Prostate gland (tissue), 2 donors: Measurements from ENCODE around the gene C1QTNF4. TPM values are rescaled to one million over a fixed set of nuclear protein-coding genes. Genes with fewer than 3 reads are reported as not detected.

Source experiments
- DNase-seq: peaks from one replicate; pipeline ENCODE4 v3.0.0-alpha.2; 2019; ENCODE audit warnings: low spot score
- H3K27ac ChIP-seq, 2 donors: fragments of 200-600 bp; sonication (generic); 2 replicates each; pipeline ENCODE4 v1.5.1; 2017 to 2019
- H3K27me3 ChIP-seq: fragments of 200-600 bp; sonication (generic); replicated peaks from 2 replicates; pipeline ENCODE4 v1.5.1; 2019; ENCODE audit not compliant: insufficient read depth
- H3K36me3 ChIP-seq, 2 donors: fragments of 200-600 bp; sonication (generic); 1 replicate in 1 of 2; 2 replicates in 1 of 2; pipeline versions ENCODE4 v1.5.1 to v1.8.1; 2017 to 2019
- H3K4me1 ChIP-seq: fragments of 200-600 bp; sonication (generic); replicated peaks from 2 replicates; pipeline ENCODE4 v1.5.1; 2019
- H3K4me3 ChIP-seq, 2 donors: fragments of 200-600 bp; sonication (generic); 2 replicates each; pipeline ENCODE4 v1.5.1; 2017 to 2019
- H3K9me3 ChIP-seq: fragments of 200-600 bp; sonication (generic); 2 replicates; pipeline ENCODE4 v1.5.1; 2017
- POLR2A ChIP-seq: fragments of 450-650 bp; IDR thresholded peaks from one replicate; pipeline ENCODE4 v1.6.1; 2016; ENCODE audit warnings: antibody characterized with exemption, mild to moderate bottlenecking
- POLR2AphosphoS5 ChIP-seq: sonication (generic); formaldehyde crosslinking; IDR thresholded peaks from one replicate; pipeline ENCODE4 v1.6.1; 2017; ENCODE audit warnings: antibody characterized with exemption
- WGBS: methylation state at CpG from one replicate; pipeline ENCODE4 v1.1.5; 2018; 5-methylcytosine and 5-hydroxymethylcytosine counted together
- intact Hi-C: fragments of 100-400 bp; cut with DNase I; formaldehyde crosslinking; loops from one replicate; pipeline ENCODE4 v1.14.2; 2022
- small RNA-seq, 2 donors: library from RNA; depleted of rRNA; stranded (forward); fragments of <200 nt; gene quantifications; one replicate each; pipeline ENCODE3, GENCODE V24; 2016
- total RNA-seq, 2 donors: library from RNA; depleted of rRNA; stranded (reverse); fragments of >200 nt; gene quantifications; one replicate each; pipeline ENCODE4 v1.1.0, GENCODE V29; 2016
- TF ChIP-seq, protein P1 (sequence below), 4 experiments: fragments of 200-600 bp in 2 of 4; fragments of 450-650 bp in 2 of 4; sonication (generic) in 2 of 4; IDR thresholded peaks; 1 replicate in 3 of 4; 2 replicates in 1 of 4; pipeline ENCODE4 v1.5.1; 2016 to 2019; ENCODE audit warnings: antibody characterized with exemption in 4 of 4, mild to moderate bottlenecking in 2 of 4, moderate library complexity in 2 of 4

Gene C1QTNF4
- total RNA-seq, 2 donors from 2014 or later: 2.1 to 13.0 TPM

DNA sequence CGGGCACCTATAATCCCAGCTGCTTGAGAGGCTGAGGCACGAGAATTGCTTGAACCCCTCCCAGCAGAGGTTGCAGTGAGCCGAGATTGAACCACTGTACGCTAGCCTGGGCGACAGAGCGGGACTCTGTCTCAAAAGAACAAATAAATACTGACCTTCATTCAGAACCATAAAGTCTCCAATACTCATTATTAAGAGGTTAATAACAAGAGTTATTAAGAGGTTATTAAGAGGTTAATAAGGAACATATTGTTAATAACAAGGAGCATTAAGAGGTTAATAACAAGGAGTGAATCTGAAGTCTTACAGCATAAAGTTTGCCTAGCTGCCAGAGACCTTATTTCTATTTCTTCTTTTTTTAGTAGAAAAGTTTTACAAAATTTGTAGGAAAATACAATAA, 48.9 kb downstream of the C1QTNF4 start:
- no peaks in the 10 kb centered on the region for H3K27me3 ChIP-seq
- no peak overlapping the region for H3K4me3 ChIP-seq
- no peak overlapping the region for H3K27ac ChIP-seq
- H3K4me1 ChIP-seq: no peaks in the 10 kb centered on the region
- TF ChIP-seq POLR2AphosphoS5 (no peak), POLR2A (no peak)
- TF ChIP-seq, protein P1, sequence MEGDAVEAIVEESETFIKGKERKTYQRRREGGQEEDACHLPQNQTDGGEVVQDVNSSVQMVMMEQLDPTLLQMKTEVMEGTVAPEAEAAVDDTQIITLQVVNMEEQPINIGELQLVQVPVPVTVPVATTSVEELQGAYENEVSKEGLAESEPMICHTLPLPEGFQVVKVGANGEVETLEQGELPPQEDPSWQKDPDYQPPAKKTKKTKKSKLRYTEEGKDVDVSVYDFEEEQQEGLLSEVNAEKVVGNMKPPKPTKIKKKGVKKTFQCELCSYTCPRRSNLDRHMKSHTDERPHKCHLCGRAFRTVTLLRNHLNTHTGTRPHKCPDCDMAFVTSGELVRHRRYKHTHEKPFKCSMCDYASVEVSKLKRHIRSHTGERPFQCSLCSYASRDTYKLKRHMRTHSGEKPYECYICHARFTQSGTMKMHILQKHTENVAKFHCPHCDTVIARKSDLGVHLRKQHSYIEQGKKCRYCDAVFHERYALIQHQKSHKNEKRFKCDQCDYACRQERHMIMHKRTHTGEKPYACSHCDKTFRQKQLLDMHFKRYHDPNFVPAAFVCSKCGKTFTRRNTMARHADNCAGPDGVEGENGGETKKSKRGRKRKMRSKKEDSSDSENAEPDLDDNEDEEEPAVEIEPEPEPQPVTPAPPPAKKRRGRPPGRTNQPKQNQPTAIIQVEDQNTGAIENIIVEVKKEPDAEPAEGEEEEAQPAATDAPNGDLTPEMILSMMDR (IDR thresholded peaks at IDR 0.05): no peak
- H3K9me3 ChIP-seq: no peaks in the 10 kb centered on the region
- 94% methylated on average over 6 of the region's 6 CpGs for WGBS
- H3K36me3 ChIP-seq: no peaks in the 10 kb centered on the region
- intact Hi-C loops: no loop called here
- DNase-seq: no peak

DNA sequence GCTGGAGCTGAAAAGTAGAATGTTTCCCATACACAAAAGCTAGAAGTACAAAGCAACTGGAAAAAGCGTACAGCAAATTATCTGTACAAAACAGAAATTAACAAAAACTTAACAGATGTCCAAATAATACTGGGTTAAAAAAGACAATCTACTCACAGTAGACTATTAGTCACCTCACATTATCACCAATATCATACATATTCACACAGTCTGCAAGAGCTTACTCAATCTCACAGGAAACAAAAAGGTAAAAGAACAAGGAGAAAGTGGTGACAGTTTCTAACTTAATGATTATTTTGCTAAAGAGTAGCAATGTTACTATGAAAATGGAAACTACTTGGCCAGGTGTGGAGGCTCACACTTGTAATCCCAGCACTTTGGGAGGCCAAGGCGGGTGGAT, 53.1 kb downstream of the C1QTNF4 start:
- Histone ChIP-seq H3K9me3 (no peaks in the 10 kb centered on the region), H3K27ac (no peak overlapping the region), H3K27me3 (no peaks in the 10 kb centered on the region), H3K4me3 (no peak overlapping the region), H3K4me1 (no peaks in the 10 kb centered on the region), H3K36me3 (no peaks in the 10 kb centered on the region)
- no peak for DNase-seq
- WGBS: 97% methylated on average over 2 of the region's 2 CpGs
- TF ChIP-seq POLR2AphosphoS5 (no peak), POLR2A (no peak)
- TF ChIP-seq, protein P1 (IDR thresholded peaks at IDR 0.05): no peak
- intact Hi-C loops: no loop called here

DNA sequence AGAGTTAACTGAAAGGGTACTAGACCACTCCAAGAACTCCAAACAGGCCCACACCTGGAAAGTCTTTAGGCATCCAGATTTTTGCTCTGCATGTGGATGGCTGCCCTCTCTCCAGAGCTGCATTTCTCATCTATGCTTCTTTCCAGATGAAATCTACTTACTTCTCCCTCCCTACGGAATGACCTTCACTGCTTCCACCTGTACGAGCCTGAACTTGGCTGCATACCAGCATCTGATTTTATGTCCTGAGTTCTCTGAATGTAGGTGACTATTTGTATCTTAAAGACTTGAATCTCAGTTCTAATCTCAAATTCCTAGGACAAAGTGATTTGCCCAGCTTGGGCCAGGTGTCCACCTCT, 54.6 kb downstream of the C1QTNF4 start:
- WGBS: 39% methylated on average over 2 of the region's 2 CpGs
- Histone ChIP-seq H3K4me1 (no peaks in the 10 kb centered on the region), H3K4me3 (no peak overlapping the region), H3K27me3 (no peaks in the 10 kb centered on the region), H3K9me3 (no peaks in the 10 kb centered on the region), H3K36me3 (no peaks in the 10 kb centered on the region), H3K27ac (no peak overlapping the region)
- TF ChIP-seq POLR2A (no peak), POLR2AphosphoS5 (no peak)
- TF ChIP-seq, protein P1 (IDR thresholded peaks at IDR 0.05): no peak
- DNase-seq: no peak
- intact Hi-C loops: no loop called here

Small RNA genes lying within 50 kb of the gene (small RNA-seq; reads per million reads assigned to genes)
- gene RN7SL652P: 0 reads per million in 2 donors
- 0 reads per million in 2 donors for gene RNU5E-10P

Other genes with a start within 250 kb of the C1QTNF4 start
- gene MYBPC3, start 241.7 kb downstream of the C1QTNF4 start, total RNA-seq: under 1 TPM in 1 of 2 donors, not detected in 1; 0.91 TPM
- 10 to 100 TPM in 1 of 2 donors, 1 to 10 TPM in 1; 6.8 to 13.4 TPM for gene SPI1, start 215.9 kb downstream of the C1QTNF4 start, total RNA-seq
- gene SLC39A13, start 185.8 kb downstream of the C1QTNF4 start, total RNA-seq: 10 to 100 TPM; 53.1 to 93.7 TPM
- gene PSMC3, start 168.0 kb downstream of the C1QTNF4 start, total RNA-seq: 100 to 1,000 TPM in 1 of 2 donors, 10 to 100 TPM in 1; 99.2 to 133 TPM
- 1 to 10 TPM in 1 of 2 donors, not detected in 1; 1.3 TPM for gene RAPSN, start 145.3 kb downstream of the C1QTNF4 start, total RNA-seq
- gene CELF1, start 41.3 kb downstream of the C1QTNF4 start, total RNA-seq: 100 to 1,000 TPM in 1 of 2 donors, 10 to 100 TPM in 1; 68.9 to 134 TPM
- gene PTPMT1, start 28.8 kb downstream of the C1QTNF4 start, total RNA-seq: 100 to 1,000 TPM; 153 to 184 TPM
- gene KBTBD4, start 15.4 kb downstream of the C1QTNF4 start, total RNA-seq: 10 to 100 TPM; 26.8 to 30.6 TPM
- 10 to 100 TPM; 69.6 to 77.7 TPM for gene NDUFS3, start 15.3 kb downstream of the C1QTNF4 start, total RNA-seq
- not detected for gene FAM180B, start 7.7 kb downstream of the C1QTNF4 start, total RNA-seq
- gene MTCH2, start 48.1 kb upstream of the C1QTNF4 start, total RNA-seq: 10 to 100 TPM; 48.4 to 56.8 TPM
- gene AGBL2, start 121.0 kb upstream of the C1QTNF4 start, total RNA-seq: 1 to 10 TPM; 3.6 to 4.4 TPM
- gene FNBP4, start 172.9 kb upstream of the C1QTNF4 start, total RNA-seq: 100 to 1,000 TPM in 1 of 2 donors, 10 to 100 TPM in 1; 73.5 to 148 TPM